NCI-H2029 (cell line): Measurements from ENCODE around the gene TUT4.

Experiments used
- DNase-seq: peaks from one replicate; lab custom pipeline; 2025; lab: John Stamatoyannopoulos, UW

TUT4 gene

DNA sequence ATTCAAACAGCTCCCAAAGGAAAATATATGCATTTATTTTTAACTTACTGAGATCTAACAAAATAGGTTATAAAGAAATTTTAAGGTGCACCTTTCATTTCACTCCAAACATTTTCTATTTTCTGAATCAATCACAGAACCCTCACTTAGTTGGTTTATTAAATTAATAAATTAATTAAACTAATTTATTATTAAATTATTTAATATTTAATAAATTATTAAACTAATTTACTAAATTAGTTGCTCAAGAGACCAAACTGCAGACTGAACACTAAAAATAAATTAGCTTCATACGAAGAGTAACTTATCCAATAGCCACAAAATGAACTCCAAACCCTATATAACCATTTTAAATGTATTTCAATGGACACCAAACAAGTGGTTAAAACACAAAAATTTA, 80.5 kb downstream of the TUT4 start:
- no peak for DNase-seq

DNA sequence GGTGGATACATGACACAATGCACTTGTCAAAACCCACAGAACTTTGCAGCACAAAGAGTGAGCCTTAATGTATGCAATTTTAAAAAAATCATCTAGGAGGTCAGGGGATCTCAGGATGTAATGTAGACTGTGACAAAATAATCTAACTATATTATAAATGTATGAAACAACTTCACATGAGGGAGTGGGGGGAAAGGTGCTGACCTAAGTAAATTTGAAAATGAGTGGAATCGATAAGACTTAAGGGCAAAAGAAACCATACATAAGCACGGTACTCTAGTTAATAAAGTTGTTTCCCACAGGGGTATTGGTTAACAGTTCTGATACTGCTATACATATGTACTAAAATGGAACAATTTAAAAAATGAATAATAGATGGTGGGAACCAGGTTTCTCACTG, 83.8 kb downstream of the TUT4 start:
- DNase-seq, result no peak

DNA sequence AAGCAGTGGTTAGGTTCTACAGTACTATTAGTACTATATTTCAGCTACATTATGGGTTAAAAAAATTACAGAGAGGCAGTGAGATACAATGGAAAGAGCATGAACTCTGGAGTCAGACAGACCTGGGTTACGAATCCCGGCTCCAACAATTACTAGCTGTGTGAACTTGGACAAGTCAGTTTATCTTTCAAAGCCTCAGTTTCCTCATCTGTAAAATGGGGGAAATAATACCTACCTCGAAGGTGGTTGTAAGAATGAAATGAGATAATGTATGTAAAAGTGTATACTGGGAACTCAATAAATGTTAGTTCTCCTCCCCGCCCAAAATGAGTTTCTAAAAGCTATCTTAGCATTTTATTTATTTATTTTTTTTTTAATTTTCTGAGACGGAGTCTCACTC, 89.0 kb downstream of the TUT4 start:
- no peak for DNase-seq

DNA sequence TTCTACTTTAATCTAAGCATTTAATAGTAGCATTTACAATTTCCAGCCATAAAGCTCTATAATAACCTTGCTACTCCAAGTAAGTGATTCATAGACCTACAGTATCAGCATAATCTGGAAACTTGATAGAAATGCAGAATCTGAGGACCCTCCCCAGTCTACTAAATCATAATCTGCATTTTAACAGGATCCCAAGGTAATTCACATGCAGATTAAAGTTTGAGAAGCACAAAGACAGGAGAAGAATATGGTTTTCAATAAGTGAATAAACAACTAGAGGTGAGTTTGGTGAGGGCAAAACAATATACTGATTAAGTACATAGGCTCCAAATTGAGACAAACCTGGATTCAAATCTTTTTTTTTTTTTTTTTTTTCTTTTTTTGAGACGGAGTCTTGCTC, 91.1 kb downstream of the TUT4 start:
- DNase-seq, result no peak

DNA sequence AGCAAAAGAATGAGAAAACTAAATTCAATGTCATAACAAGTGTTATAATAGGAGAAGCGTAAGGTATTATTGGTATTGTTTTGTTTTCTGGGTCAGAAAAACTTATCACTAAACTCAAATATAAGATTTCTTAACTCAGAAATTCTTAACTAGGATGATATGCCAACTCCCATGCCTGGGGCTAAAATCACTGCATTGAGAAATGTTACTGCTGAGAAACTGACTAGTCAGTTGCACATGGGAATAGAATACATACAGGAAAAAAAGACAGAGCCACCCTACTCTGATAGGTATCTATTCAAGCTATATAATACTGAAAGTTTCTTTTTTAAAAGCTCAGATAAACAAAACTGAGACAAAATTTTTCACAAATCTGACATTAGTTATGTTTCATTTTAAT, 92.2 kb downstream of the TUT4 start:
- DNase-seq, result no peak

DNA sequence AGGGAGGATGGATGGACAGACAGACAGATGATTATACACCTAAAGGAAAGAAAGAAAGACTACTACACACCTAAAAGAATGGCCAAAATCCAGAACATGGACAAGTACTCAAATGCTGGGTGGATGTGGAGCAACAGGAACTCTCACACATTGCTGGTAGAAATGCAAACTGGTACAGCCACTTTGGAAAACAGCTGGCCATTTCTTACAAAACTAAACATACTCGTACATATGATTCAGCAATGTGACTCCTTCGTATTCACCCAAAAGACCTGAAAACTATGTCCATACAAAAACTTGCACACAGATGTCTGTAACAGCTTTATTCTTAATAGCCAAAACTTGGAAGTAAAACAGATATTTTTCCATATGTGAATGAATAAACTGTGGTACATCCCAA, 97.2 kb downstream of the TUT4 start:
- DNase-seq, result no peak

DNA sequence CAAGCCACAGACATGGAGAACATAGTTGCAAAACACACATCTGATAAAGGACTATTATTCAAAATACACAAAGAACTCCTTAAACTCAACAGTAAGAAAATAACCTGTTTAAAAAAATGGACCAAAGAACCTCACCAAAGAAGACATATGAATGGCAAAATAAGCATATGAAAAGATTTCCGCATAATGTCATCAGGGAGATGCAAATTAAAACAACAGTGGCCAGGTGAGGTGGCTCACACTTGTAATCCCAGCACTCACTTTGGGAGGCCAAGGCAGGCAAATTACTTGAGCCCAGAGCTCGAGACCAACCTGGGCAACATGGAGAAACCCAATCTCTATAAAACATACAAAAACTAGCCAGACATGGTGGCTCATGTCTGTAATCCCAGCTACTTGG, 98.1 kb downstream of the TUT4 start:
- no peak for DNase-seq

DNA sequence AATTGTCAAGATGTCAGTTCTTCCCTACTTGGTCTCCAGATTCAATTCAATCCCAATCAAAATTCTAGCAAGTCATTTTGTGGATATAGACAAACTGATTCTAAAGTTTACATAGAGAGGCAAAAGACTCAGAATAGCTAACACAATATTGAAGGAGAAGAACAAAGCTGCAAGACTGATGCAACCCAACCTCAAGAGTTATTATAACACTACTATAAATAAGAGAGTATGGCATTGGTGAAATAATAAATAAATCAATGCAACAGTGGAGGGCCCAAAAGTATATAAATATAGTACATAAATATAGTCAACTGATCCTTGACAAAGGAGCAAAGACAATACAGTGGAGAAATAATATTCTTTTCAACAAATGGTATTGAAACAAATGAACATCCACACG, 98.8 kb downstream of the TUT4 start:
- DNase-seq, result no peak

DNA sequence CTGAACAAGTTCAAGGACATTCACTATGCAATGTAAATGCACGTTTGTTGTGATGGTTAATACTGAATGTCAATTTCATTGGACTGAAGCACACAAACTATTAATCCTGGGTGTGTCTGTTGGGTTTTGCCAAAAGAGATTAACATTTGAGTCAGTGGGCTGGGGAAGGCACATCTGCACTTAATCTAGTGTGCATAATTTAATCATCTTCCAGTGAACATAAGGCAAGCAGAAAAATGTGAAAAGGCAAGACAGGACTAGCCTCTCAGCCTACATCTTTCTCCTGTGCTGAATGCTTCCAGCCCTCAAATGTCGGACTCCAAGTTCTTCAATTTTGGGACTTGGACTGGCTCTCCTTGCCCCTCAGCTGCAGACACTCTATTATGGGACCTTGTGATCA, 108.4 kb downstream of the TUT4 start:
- no peak for DNase-seq

DNA sequence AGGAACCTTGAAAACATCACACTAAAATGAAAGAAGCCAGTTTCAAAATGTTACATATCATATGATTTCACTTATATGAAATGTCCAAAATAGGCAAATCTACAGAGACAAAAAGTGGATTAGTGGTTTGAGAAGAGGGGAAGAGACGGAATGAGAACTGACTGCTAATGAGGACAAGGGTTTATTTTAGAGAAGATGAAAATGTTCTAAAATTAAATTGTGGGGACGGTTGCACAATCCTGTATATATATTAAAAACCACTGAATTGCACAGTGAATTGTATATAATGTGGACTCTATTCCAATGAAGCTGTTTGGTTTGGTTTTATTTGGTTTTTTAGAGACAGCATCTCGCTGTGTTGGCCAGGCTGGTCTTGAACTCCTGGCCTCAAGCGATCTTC, 112.9 kb downstream of the TUT4 start:
- DNase-seq, result no peak

DNA sequence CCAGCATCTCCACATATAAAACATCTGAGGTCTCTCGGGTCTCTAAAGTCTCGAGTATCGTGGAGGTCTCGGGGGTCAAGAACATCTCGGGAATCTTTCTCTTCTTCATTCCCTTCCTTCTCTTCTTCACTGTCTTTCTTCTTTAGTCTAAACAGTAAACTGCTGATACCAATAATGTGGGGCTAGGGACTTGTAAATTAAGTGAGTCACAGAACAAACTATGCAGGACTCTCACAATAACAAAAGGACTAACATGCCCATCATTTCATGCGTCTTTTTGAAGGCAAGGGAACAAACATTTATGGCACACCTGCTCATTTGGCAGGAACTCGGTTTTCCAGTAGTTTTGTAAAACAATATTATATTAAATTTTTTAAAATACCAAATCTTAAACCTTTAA, 116.1 kb downstream of the TUT4 start:
- no peak for DNase-seq

DNA sequence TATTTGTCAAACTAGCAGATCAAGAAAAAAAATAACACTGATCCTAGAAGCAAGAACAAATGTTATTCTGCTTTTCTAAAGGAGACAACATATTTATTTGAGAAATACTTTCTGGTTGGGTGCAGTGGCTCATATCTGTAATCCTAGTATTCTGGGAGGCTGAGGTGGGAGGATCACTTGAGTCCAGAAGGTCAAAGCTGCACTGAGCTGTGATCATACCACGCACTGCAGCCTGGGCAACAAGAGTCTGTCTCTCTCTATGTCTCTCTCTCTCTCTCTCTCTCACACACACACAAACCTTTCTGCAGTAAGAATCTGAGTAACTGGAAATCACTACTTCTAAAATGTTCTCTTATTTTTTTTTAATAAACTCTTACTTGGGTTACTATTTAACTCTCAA, 117.2 kb downstream of the TUT4 start:
- DNase-seq, result no peak

DNA sequence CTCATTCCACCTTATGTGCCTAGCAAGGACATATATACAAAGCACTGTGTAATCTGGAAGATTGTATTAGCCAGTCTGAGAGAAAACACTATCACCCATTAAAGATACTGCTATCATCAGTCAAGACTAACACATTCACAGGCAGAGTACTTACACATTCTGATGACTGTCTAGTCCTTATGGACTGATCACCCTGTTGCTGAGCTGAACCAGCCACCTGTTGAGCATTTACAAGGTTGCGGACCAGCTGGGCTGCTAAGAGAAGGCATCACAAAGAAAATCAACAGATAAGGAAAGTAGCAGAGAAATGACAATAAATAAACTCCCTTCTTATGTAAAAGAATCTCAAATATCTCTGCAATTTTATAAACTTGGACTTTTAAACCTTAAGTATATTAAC, 117.7 kb downstream of the TUT4 start:
- DNase-seq, result no peak

DNA sequence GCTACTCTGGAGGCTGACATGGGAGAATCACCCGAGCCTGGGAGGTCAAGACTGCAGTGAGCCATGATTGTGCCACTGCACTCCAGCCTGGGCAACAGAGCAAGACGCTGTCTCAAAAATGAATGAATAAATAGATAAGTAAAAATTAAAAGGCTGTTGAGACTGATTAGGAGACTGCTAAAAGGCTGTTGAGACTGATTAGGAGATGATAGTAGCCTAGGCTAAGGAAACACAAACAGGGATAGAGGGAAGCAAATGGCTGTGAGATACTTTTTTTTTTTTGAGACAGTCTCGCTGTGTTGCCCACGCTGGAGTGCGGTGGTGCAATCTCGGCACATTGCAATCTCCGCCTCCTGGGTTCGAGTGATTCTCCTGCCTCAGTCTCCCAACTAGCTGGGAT, 120.1 kb downstream of the TUT4 start:
- no peak for DNase-seq

DNA sequence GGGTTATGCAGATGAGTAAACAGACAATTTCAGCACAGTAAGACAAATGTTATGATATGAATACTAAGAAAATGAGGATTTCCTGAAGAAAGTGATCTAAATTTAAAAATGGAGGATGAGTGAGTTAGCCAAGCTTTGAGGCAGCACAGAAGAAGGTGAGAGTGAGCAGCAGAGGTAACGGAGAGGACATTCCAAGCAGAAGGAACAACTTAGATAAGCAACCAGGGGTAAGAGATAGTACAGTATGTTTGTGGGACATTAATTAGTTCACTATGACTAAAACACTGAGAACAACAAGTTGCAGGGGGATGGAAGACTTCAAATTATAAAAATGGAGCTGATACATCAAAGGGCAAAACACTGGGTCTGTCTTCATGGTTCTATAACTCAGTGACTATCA, 125.7 kb downstream of the TUT4 start:
- DNase-seq, result no peak

DNA sequence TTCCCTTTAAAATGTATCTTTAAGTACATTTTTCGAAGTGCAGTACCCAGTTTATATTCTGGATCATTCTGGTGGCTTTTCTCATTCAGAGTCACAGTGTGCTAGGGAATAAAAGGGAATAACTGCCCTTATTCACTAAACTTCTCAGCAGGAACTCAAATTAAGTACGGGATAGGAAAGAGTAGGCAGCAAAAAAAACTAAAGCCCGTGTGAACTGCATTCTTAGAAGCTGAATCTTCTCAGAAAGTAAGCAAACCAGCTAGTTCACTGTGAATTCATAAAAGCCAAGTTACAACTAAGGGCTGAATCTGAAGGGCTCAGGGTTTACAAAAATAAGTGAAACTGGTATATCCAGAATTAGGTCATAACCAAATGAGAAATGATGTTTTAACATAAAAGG, 126.5 kb downstream of the TUT4 start:
- DNase-seq, result no peak

DNA sequence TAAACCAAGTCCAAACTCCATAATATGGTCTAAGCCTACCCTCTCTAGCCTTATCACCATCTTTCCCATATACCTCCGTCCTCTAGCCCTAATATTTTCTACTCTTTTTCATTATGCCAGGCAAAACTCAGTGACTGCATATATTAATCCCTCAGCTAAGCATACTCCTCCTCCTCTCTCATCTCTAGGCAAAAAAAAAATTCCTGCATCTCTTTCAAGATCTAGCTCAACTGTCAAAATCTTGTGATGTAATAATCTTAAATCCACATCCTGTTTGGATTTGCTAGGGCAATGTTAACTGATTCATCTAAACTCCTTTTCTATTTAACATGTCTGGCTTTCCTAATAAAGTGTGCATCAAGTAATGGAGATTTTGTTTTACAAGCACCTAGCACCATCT, 128.1 kb downstream of the TUT4 start:
- no peak for DNase-seq

DNA sequence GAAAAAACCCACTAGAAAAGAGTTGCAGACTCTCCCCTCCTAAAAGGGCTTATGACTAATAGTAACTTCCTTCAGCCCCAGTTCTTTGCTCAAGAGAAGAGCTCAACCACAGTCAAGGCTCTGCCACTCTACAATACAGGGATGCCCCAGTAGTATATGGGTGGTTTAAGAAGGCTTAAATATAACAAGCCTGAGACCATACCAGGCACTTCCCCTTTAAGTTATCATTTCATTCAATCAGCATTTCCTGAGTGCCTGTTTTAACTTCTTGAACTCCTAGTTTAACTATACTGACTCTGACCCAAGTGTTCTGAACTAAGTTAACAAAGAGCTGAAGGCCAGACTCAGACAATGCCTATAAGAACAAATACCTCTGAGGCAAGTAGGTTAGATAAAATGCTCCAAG, 128.7 kb downstream of the TUT4 start:
- DNase-seq, result no peak

DNA sequence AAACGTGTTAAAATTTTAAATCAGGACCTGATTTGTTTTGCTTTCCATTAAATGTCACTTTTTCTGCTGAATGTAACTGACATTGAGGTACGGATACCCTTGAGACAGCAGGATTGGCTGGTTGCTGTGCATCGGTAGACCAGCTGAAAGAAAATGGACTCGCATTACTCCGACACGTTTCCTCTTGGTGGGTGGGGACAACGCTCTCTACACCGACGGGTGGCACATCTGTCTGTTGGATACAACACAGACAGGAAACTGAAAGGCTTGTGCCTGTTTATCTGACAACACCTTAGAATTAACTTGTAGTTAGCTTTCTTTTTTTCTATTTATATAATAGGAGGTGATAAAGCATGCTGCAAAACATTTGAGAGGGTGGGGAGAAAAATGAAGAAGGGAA, 129.1 kb downstream of the TUT4 start:
- DNase-seq, result no peak

DNA sequence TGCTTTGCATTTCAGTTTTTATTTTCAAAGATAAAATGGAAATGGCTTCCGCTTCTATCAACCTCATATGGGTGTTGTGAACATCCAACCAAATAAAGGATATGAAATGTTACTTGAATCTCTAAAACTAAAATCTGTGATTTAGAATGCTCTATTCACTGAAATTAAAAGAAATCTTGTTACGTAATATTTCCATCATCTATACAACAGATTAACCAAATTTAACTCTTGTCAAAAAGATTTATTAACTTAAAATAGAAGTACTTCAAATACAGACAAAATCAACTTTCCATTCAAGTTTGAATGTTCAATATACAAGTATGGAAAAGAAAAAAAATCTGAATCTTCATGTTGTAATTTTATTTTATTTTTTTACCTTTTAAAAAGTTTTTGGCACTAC, 129.8 kb downstream of the TUT4 start:
- DNase-seq, result no peak

DNA sequence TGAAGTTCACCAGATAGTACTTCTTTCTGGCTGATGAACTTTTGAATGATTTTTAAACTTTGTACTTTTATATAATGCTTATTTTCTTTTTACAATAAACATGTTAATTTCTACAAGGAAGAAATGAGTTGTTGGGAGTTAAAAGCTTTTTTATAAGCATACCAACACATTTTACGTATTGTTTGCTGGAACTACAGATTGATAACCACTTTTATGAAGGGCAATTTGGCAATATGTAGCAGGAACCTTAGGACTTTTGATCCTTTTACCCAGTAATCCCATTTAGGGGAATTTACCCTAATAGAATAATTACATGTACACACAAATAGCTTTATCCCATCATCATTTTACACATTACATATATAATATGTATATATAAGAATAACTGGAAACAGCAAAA, 132.2 kb downstream of the TUT4 start:
- no peak for DNase-seq

DNA sequence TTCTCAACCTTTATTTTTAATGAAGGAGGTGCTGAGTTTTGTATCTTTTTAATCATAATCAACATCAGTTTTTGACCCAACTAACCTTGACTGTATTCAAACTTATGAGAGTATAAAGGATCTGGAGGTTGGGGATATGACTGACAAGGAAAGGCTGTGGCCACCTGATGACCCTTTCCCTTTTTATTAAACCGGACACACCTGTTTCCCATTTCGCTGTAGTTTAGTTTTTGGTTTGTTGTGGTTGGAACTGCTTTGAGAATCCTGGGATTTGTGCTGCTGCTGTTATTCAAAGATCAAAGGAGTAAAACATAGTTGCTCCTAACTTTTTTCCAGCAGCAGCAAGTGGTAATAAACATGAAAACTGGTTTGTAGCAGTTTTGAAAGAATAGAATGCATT, 136.1 kb downstream of the TUT4 start:
- DNase-seq, result no peak

DNA sequence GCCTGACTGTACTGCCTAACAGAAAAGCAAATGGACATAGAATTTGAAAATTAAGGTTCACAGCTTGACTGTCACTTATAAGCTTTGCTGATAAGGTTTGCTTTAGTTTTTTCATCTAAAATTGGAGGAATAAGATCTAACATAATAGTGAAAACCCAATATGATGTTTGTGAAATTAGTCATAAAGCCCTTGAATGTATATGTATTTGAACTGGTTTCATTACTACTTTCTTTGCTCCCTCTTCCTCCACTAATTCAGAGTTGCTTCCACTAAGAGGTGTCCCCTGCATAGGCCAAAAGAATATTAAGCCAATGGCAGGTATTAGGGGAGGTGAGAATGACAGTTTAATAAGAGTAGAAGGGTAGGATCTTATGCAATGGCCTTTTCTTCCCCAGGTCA, 137.9 kb downstream of the TUT4 start:
- no peak for DNase-seq

DNA sequence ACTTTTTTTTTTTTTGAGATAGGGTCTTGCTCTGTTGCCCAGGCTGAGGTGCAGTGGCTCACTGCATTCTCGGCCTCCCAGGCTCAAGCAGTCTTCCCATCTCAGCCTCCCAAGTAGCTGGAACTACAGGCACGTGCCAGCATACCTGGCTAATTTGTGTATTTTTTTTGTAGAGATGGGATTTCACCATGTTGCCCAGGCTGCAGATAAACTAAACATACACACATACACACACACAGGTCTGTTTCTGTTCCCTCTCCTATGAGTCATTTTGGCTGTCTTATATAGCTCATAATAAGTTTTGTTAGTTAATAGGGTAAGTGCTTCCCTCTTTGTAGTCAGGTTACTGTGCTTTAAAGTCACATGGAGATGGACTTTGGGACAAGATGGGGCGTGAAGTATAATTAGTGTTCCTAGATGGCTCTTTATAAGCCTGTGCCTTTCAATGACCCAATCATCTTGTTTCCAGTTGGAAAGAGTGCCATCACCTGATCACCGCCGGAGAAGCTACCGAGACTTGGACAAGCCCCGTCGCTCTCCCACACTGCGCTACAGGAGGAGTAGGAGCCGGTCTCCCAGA, 139.4 kb downstream of the TUT4 start:
- DNase-seq, result no peak

DNA sequence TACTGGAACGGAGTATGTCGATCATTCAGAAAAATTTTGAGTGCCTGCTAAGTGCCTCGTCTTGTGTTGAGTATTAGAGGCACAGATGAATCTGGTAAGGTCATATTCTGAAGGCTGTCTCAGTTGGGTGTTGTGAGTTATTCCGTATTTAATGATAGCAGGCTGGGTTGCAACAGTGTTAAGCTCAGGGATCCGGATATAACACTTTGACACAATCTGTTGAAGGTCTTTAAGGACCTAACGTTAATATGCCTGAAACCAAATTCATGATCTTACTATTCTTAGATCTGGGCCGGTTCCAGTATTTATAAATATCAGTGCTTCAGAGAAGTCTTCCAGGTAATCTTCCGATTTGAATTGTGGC, 147.9 kb downstream of the TUT4 start:
- DNase-seq, result no peak
